ENCODE measurements around the gene TP53I11. TPM values are rescaled to one million over a fixed set of nuclear protein-coding genes. Genes with fewer than 3 reads are reported as not detected.

TP53I11 gene
- total RNA-seq, 4 donors from 2014 or later, result 42.4 to 128 (median 47.2) TPM

GRCh38 chr11:44912270-44912987 lies 38.3 kb downstream of the TP53I11 start:
- no peak overlapping the region for H3K4me3 ChIP-seq (ENCODE audit: low read depth, poor library complexity, severe bottlenecking)
- DNase-seq (ENCODE audit: low spot score in 2 of 2), result no peak
- intact Hi-C loops (cut with DNase I; ENCODE audit: low total_unique reads), result loop anchor here (10.0 kb wide), 2 partner anchors 358 to 628 kb away; no protein-coding TSS in a partner anchor
- no peak for TF ChIP-seq CTCF (IDR thresholded peaks at IDR 0.05)
- no peak for TF ChIP-seq POLR2A (IDR thresholded peaks at IDR 0.05)
- WGBS, 2 donors, result 65 to 82% methylated on average over 12 of the region's 12 CpGs

- DNase-seq (ENCODE audit: low spot score in 2 of 2), result peak; percentile 88 to 95
- WGBS, 2 donors, result 21 to 22% methylated on average over 21 to 24 of the region's 24 CpGs
- intact Hi-C loops (cut with DNase I; ENCODE audit: low total_unique reads), result loop anchor here (10.0 kb wide), 2 partner anchors 356 to 626 kb away; no protein-coding TSS in a partner anchor
- no peak overlapping the region for H3K4me3 ChIP-seq (ENCODE audit: low read depth, poor library complexity, severe bottlenecking)
- TF ChIP-seq CTCF (IDR thresholded peaks at IDR 0.05) (peak in 1 of 3 donors; percentile 72), POLR2A (IDR thresholded peaks at IDR 0.05) (no peak)
Observed at GRCh38 chr11:44911029-44911814, 39.5 kb downstream of the TP53I11 start.

GRCh38 chr11:44910591-44910990 lies 40.1 kb downstream of the TP53I11 start:
- no peak for DNase-seq (ENCODE audit: low spot score in 2 of 2)
- TF ChIP-seq POLR2A (IDR thresholded peaks at IDR 0.05) (no peak), CTCF (IDR thresholded peaks at IDR 0.05) (no peak)
- intact Hi-C loops (cut with DNase I; ENCODE audit: low total_unique reads), result loop anchor here (10.0 kb wide), 2 partner anchors 356 to 626 kb away; no protein-coding TSS in a partner anchor
- H3K4me3 ChIP-seq (ENCODE audit: low read depth, poor library complexity, severe bottlenecking), result no peak overlapping the region
- WGBS, 2 donors, result 82 to 88% methylated on average over 9 of the region's 9 CpGs

- no peak overlapping the region for H3K4me3 ChIP-seq (ENCODE audit: low read depth, poor library complexity, severe bottlenecking)
- no peak for TF ChIP-seq CTCF (IDR thresholded peaks at IDR 0.05)
- no peak for TF ChIP-seq POLR2A (IDR thresholded peaks at IDR 0.05)
- 88 to 91% methylated on average over 7 to 14 of the region's 14 CpGs for WGBS, 2 donors
- no peak for DNase-seq (ENCODE audit: low spot score in 2 of 2)
- intact Hi-C loops (cut with DNase I; ENCODE audit: low total_unique reads), result no loop called here
Observed at GRCh38 chr11:44909557-44909956, 41.1 kb downstream of the TP53I11 start.

- intact Hi-C loops (cut with DNase I; ENCODE audit: low total_unique reads), result no loop called here
- no peak overlapping the region for H3K4me3 ChIP-seq (ENCODE audit: low read depth, poor library complexity, severe bottlenecking)
- TF ChIP-seq POLR2A (IDR thresholded peaks at IDR 0.05) (no peak), CTCF (IDR thresholded peaks at IDR 0.05) (no peak)
- DNase-seq (ENCODE audit: low spot score in 2 of 2), result no peak
- 76 to 77% methylated on average over 5 of the region's 5 CpGs for WGBS, 2 donors
Observed at GRCh38 chr11:44906649-44907048, 44.0 kb downstream of the TP53I11 start.

Data from lower leg skin (tissue), 4 donors.